SKM-1 (cell line): Measurements from ENCODE around the gene RPAP2.

Source experiments
- DNase-seq: peaks from one replicate; lab custom pipeline; 2025; ENCODE audit not compliant: unreplicated experiment; lab: John Stamatoyannopoulos, UW

RPAP2 gene

DNA sequence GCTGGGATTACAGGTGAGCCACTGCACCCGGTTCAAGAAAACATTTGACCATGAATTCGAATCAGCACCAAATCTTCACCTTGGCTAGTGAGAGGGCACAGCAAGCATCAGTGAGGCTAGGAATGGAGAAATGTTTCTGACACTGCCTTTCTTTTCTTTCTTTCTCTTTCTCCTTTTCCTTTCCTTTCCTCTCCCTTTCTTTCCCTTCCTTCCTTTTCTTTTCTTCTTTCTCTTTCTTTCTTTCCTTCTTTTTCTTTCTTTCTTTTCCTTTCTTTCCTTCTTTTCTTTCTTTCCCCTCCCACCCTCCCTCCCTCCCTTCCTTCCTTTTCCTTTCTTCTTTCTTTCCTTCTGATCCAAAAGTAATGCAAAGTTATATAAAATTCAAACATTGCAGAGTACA is 147.0 kb downstream of the RPAP2 start:
- no peak for DNase-seq

DNA sequence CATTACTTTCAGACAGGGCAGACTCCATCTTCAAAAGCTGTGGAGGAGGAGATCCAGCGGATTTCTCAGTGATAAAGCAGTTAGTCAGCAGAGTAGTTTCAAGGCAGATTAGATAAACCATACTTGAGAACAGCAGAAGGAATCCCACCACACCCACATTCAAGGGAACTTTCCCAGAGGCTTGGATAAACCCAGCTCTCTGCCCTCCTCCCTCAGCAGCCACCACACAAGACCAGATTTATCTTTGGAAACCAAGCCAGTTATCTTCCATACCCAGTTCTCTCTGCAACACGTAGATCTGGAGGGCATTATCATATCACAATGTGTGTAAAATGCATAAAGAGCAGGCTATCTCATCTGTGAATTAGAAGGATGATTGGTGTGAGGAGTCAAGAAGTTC is 147.7 kb downstream of the RPAP2 start:
- DNase-seq = no peak

DNA sequence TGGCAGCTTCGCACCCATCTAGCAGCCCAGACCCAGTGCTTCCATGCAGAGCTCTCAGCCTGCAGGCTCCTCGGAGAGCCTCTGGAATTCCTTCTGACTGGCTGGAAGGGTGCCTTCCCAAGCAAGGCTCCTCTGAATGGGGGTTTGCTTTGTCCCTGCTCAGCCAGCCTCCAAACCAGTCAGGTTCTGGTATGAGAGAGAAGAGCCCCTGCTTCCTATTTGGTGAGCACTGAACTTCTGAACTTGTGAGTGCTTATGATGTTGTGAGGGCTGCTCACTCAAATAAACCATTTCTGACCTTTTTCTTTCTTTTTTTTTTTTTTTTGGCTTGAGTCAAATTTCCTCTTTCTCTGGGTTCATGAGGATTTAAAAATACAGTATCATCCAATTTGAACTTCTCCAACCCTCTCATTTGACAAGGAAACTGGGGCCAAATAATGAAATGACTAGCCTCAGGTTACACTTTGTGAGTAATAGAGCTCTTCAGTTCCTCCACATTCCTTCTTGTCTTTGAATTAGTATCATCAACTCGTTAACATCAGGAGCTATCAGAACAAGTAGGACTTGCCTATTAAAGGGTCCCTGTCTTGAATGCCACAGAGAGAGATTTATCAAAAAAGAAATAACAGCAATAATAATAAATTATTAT is 148.3 kb downstream of the RPAP2 start:
- DNase-seq = no peak

DNA sequence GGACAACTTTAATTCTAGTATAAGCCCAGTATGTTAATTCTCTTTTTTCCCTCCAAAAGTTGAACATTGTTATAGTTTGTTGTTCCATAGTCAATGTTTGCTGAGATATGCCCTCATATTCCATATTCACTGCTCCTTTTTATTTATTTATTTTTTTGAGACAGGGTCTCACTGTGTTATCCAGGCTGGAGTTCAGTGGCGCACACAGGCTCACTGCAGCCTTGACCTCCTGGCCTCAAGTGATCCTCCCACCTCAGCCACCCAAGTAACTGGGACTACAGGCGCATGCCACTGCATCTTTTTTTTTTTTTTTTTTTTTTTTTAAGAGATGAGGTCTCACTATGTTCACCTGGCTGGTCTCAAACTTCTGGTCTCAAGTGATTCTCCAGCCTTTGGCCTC is 149.1 kb downstream of the RPAP2 start:
- DNase-seq = no peak
